Measurements from ENCODE around the gene UNG.

DNA sequence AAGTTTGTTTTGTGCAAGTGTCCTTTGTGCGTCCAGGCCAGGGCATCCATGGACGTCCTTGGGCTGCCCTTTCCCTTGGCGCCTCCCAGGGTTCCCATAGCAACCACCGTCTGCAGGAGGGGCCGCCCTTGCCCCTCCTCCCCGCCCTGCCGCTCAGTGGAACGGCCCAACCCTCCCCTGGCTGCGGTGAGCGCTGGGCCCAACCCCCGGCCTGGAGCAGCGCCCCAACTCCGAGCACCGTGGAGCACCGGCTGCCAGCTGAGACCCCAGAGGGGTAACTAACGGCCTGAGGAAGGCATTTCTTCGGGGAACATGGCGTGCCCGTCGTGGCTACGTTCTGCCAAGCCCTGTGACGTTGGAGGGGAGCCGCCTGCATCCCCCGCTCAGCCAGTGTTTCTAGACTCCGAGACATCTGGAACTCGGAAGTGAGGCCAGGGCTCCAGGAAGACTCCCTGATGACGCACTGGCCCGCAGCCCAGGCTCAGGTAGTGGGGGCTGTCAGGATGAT lies 13.6 kb downstream of the UNG start:
- TF ChIP-seq, protein P1, sequence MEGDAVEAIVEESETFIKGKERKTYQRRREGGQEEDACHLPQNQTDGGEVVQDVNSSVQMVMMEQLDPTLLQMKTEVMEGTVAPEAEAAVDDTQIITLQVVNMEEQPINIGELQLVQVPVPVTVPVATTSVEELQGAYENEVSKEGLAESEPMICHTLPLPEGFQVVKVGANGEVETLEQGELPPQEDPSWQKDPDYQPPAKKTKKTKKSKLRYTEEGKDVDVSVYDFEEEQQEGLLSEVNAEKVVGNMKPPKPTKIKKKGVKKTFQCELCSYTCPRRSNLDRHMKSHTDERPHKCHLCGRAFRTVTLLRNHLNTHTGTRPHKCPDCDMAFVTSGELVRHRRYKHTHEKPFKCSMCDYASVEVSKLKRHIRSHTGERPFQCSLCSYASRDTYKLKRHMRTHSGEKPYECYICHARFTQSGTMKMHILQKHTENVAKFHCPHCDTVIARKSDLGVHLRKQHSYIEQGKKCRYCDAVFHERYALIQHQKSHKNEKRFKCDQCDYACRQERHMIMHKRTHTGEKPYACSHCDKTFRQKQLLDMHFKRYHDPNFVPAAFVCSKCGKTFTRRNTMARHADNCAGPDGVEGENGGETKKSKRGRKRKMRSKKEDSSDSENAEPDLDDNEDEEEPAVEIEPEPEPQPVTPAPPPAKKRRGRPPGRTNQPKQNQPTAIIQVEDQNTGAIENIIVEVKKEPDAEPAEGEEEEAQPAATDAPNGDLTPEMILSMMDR (IDR thresholded peaks at IDR 0.05; ENCODE audit: low read length), result no peak
- no peak for TF ChIP-seq EZH2phosphoT487 (IDR thresholded peaks at IDR 0.05; ENCODE audit: low read length)
